Measurements from ENCODE around the gene AFAP1.

DNA sequence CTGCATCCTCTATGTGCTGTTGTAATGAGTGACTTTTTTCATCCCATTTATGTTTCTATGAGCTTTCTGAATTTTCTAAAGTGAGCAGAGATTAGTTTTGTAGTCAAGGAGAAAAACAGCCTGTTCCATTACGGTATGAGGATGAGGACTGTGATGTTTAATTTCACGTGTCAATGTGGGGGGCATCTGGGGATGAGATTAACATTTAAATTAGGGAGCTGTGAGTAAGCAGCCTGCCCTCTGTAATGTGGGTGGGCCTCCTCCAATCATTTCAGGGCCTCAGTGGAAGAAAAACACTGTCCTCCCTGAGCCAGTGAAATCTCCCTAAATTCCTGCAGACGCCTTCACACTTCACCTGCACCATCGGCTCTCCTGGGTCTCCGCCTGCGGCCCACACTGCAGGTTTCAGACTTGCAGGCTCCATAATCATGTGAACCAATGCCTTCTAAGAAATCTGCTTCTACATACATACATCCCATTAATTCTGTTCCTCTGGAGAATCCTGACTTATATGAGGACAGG is 121.7 kb downstream of the AFAP1 start:
- TF ChIP-seq TAF1 (IDR thresholded peaks at IDR 0.05; ENCODE audit: borderline replicate concordance, low read depth, low read length) (no peak), POLR2A (IDR thresholded peaks at IDR 0.05; ENCODE audit: low read depth, low read length) (no peak)
